ENCODE results near the gene NRCAM.

DNA sequence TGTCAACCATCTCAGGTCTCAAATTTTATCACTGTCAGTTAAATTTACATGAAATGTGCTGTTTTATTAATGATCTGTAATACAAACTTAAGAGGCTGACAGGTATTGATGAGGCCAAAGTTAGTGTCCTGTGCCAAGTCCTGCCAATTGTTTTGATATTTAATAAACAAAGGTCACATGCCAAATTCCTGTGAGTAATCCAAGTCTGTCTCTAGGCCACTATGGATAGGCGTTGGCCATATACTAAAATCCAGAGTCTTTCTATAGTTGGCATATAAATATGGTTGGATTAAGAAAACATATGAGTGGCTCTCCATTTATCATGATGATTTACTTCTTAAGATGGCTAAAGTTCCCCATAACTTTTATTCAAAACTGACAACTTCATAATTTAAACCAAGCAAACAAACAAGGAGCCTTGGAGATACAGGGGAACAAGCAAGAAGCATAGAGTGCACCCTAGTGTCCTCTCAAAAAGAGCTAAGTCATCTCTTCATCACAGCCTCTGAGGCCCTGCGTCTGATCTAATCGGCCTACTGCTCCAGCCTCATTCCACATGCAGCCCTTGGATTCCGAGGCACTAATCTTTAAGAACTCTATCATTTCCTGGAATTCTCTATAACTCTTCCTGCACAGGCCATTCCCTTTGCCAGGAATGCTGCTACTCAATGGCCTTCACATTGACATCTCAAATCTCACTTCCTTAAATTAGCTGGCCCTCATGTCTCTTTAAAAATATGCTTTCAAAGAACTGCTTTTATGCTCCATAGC, 32.7 kb upstream of the NRCAM start:
- TF ChIP-seq, protein P1, sequence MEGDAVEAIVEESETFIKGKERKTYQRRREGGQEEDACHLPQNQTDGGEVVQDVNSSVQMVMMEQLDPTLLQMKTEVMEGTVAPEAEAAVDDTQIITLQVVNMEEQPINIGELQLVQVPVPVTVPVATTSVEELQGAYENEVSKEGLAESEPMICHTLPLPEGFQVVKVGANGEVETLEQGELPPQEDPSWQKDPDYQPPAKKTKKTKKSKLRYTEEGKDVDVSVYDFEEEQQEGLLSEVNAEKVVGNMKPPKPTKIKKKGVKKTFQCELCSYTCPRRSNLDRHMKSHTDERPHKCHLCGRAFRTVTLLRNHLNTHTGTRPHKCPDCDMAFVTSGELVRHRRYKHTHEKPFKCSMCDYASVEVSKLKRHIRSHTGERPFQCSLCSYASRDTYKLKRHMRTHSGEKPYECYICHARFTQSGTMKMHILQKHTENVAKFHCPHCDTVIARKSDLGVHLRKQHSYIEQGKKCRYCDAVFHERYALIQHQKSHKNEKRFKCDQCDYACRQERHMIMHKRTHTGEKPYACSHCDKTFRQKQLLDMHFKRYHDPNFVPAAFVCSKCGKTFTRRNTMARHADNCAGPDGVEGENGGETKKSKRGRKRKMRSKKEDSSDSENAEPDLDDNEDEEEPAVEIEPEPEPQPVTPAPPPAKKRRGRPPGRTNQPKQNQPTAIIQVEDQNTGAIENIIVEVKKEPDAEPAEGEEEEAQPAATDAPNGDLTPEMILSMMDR (IDR thresholded peaks at IDR 0.05) = no peak
- TF ChIP-seq POLR2A (IDR thresholded peaks at IDR 0.05) = no peak
